ENCODE measurements around the gene DNAJC13. TPM values are rescaled to one million over a fixed set of nuclear protein-coding genes. Genes with fewer than 3 reads are reported as not detected.
"Not testable (repeated sequence)": the region's sequence is repeated elsewhere in the genome, so short reads cannot be mapped to it uniquely, and the experiment has no call there.

The DNAJC13 gene, protein sequence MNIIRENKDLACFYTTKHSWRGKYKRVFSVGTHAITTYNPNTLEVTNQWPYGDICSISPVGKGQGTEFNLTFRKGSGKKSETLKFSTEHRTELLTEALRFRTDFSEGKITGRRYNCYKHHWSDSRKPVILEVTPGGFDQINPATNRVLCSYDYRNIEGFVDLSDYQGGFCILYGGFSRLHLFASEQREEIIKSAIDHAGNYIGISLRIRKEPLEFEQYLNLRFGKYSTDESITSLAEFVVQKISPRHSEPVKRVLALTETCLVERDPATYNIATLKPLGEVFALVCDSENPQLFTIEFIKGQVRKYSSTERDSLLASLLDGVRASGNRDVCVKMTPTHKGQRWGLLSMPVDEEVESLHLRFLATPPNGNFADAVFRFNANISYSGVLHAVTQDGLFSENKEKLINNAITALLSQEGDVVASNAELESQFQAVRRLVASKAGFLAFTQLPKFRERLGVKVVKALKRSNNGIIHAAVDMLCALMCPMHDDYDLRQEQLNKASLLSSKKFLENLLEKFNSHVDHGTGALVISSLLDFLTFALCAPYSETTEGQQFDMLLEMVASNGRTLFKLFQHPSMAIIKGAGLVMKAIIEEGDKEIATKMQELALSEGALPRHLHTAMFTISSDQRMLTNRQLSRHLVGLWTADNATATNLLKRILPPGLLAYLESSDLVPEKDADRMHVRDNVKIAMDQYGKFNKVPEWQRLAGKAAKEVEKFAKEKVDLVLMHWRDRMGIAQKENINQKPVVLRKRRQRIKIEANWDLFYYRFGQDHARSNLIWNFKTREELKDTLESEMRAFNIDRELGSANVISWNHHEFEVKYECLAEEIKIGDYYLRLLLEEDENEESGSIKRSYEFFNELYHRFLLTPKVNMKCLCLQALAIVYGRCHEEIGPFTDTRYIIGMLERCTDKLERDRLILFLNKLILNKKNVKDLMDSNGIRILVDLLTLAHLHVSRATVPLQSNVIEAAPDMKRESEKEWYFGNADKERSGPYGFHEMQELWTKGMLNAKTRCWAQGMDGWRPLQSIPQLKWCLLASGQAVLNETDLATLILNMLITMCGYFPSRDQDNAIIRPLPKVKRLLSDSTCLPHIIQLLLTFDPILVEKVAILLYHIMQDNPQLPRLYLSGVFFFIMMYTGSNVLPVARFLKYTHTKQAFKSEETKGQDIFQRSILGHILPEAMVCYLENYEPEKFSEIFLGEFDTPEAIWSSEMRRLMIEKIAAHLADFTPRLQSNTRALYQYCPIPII (N-terminal part only)
- 19.1 TPM for total RNA-seq

DNA sequence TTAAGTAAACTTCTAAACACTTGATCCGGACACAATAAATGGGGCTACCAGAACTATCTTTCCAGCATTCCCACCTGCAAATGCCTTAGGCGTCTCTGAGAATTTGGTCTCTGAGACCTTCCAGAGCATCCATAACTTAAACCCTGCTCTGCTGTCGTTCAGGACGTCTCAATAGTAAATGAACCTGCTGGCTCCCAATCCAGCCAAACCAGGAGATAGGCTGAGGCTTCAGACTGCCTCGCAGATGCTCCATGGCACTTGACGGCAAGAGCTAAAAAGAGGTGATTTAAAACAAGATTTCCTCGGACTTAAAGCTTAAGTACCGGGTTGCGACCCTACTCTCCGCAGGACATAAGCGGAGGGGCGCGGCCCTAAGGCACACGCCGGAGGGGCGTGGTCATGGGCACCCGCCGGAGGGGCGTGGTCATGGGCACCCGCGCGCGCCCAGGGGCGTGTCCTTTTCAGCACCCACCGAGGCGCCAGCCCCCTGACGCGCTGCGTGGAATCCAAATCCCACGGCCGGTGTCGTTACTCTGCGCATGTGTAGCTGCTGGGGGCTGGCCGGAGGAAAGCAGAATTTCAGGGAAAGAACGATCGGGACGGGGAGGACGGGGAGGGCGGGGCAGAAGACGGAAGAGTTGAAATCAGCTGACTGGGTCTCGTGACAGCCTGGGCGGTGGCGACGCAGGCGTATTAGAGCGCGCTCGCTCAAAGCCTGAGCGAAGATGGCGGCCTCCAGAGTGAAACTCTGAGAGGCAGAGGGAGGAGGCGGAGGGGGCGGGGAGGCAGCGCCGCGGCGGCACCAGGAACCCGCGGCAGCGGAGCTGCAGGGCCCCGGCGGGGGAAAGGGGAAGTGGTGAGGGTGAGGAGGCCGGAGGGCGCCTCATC is at the start of gene DNAJC13:
Gene DNAJC13, plus strand, starts transcription at position 696 of the 888 bp plus-strand sequence. CDS start 17,049 bp downstream, outside the sequence.
- peak; percentile 91 to 98 (median 97) for DNase-seq (ENCODE audit: low read depth in 2 of 3, low spot score in 2 of 3)

DNA sequence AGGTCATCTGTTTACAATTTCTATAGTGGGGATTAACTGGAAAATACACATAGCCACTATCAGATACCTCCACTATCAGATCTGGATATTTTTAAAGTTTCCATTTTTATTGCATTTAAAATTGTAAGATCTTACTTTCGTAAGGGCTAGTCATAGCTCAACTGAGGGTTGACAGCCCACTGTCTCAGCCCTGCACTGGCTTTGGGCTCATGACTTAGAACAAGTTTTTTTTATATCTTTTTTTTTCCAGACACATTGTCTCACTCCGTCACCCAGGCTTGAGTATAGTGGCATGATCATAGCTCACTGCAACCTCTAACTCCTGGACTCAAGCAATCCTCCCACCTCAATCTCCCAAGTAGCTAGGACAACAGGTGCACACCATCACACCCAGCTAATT is 48.8 kb upstream of the DNAJC13 start:
- DNase-seq (ENCODE audit: low read depth in 2 of 3, low spot score in 2 of 3) = no peak

- DNase-seq (ENCODE audit: low read depth in 2 of 3, low spot score in 2 of 3) = no peak
These were observed 48.3 kb upstream of the DNAJC13 start for GRCh38 chr3:132368962-132369361.

GRCh38 chr3:132376945-132377354 is 40.4 kb upstream of the DNAJC13 start:
- not testable (repeated sequence) for DNase-seq (ENCODE audit: low read depth in 2 of 3, low spot score in 2 of 3)

- DNase-seq (ENCODE audit: low read depth in 2 of 3, low spot score in 2 of 3) = no peak
These were observed 39.1 kb upstream of the DNAJC13 start for GRCh38 chr3:132378048-132378762.

DNA sequence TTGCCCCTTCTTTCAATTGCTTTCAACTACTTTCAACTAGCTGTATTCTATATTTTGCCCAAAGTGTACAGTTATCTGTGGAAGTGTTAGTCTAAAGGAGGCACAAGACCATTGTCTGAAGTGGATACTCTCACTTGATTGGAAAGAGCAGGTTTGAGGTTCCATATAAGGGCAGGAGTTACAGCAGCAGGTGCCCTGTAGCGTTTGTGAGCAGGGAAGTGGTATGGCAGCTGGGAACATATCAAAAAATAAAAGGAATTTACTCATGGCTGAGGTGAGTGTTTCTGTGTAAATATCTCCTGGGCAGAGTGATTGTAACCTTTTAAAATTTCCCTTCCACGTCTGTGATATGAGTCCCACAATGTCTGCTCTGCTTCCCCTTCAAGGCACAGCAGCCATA is 38.5 kb upstream of the DNAJC13 start:
- DNase-seq (ENCODE audit: low read depth in 2 of 3, low spot score in 2 of 3) = no peak

GRCh38 chr3:132380920-132381319 is 36.4 kb upstream of the DNAJC13 start:
- DNase-seq (ENCODE audit: low read depth in 2 of 3, low spot score in 2 of 3) = no peak

DNA sequence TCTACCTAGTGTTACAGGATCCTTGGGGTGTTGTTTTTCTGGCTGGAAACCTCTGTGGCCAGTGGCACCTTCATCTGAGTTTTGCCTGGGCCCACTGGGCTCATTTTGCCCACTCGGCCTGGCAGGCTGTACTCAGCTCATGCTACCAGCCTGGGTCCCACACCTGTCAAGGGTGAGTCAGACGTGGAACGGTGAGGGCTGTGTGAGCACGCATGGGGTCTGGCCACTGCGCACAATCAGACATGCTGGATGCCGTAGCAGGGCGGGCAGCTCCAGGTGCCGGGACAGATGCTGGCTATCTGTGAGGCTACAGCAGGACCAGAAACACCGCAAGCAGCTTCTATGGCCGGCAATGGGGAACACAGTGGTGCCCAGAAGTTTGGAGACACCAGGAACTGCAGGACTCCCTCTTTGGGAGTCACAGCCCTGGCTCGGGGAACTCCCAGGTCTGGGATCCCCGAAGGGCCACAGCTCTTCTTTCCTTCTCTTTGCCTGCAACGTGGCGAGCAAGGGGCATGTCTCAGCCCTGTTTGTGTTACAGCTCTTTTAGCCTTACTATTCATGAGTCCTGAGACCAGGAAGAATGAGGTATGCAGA is 35.9 kb upstream of the DNAJC13 start:
- no peak for DNase-seq (ENCODE audit: low read depth in 2 of 3, low spot score in 2 of 3)

- DNase-seq (ENCODE audit: low read depth in 2 of 3, low spot score in 2 of 3) = no peak
These were observed 35.0 kb upstream of the DNAJC13 start for GRCh38 chr3:132382267-132382666.

DNA sequence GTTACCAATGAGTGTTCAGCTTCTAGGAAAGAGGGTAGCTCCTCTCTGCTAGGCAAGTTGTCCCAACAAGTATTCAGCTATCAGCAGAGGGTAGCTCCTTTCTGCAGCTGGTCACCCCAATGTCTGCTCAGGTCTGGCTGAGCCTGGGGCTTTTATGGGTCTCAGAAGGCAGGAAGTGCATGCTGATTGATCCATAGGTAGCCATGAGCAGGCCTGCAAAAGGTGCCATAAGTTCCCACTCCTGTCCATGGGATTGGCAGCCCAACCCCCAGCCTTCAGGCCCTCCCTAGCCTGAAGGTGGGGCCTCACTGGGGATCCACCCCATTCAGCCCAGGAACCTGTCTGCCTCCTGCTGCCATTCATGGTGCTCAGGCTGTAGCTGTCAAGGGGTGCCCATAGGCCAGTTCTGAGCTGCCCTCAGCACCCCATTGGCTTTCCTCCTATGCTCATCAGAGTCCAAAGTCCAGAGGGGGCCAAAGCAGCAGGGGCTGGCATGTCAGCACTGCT is 34.6 kb upstream of the DNAJC13 start:
- no peak for DNase-seq (ENCODE audit: low read depth in 2 of 3, low spot score in 2 of 3)

DNA sequence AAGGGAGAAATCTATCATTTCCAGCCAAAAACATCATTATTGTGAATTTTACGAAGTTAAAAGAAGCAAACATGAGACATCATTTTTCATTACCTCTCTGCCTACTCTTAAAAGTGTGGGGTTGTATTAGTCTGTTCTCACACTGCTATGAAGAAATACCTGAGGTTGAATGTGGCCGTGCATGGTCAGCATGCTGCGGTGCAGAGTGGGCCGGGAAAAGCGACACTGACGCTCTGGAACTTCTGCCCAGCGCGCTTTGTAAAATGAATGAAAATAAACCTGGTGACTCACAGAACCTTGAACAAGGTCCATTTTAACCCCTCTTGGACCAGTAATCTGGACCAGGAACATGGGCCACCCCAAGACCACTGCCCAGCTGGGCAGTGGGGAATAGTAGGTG is 31.0 kb upstream of the DNAJC13 start:
- DNase-seq (ENCODE audit: low read depth in 2 of 3, low spot score in 2 of 3) = no peak

DNA sequence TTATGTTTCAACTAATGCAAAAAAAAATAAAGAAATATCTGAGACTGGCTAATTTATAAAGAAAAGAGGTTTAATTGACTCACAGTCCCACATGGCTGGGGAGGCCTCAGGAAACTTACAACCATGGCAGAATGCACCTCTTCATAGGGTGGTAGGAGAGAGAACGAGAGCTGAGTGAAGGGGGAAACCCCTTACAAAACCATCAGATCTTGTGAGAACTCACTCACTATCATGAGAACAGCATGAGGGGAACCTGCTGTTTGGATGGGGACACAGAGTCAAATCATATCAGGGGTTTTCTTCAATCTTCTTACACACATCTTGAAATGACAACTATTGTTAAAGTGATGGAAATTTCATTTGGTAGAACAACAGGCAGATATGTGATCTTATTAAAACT is 24.6 kb upstream of the DNAJC13 start:
- not testable (repeated sequence) for DNase-seq (ENCODE audit: low read depth in 2 of 3, low spot score in 2 of 3)

- no peak for DNase-seq (ENCODE audit: low read depth in 2 of 3, low spot score in 2 of 3)
These were observed 23.0 kb upstream of the DNAJC13 start for GRCh38 chr3:132394320-132394719.

DNA sequence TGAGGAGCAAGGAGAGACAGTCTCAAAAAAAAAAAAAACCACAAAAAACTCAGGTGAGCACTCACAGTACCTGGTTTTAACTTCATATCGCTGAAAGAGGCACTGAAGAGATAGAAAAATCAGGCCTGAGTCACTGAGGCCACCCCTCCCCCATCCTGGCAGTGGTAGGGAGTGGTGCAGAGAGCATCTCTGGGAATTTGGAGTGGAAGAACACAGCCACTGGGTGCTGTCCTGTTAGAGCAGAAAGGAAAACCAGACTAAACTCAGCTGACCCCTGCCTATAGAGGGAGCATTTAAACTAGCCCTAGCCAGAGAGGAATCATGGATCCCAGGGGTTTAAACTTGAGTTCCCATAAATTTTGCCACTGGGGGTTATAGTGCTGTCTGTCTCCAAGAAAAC is 22.2 kb upstream of the DNAJC13 start:
- no peak for DNase-seq (ENCODE audit: low read depth in 2 of 3, low spot score in 2 of 3)

GRCh38 chr3:132396255-132396654 is 21.0 kb upstream of the DNAJC13 start:
- no peak for DNase-seq (ENCODE audit: low read depth in 2 of 3, low spot score in 2 of 3)

DNA sequence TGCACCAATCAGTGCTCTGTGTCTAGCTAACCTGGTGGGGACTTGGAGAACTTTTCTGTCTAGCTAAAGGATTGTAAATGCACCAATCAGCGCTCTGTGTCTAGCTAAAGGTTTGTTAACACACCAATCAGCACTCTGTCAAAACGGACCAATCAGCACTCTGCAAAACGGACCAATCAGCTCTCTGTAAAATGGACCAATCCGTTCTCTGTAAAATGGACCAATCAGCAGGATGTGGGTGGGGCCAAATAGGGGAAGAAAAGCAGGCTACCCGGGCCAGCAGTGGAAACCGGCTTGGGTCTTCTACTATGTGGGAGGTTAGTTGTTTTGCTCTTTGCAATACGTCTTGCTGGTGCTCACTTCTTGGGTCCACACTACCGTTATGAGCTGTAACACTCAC is 20.5 kb upstream of the DNAJC13 start:
- not testable (repeated sequence) for DNase-seq (ENCODE audit: low read depth in 2 of 3, low spot score in 2 of 3)

DNA sequence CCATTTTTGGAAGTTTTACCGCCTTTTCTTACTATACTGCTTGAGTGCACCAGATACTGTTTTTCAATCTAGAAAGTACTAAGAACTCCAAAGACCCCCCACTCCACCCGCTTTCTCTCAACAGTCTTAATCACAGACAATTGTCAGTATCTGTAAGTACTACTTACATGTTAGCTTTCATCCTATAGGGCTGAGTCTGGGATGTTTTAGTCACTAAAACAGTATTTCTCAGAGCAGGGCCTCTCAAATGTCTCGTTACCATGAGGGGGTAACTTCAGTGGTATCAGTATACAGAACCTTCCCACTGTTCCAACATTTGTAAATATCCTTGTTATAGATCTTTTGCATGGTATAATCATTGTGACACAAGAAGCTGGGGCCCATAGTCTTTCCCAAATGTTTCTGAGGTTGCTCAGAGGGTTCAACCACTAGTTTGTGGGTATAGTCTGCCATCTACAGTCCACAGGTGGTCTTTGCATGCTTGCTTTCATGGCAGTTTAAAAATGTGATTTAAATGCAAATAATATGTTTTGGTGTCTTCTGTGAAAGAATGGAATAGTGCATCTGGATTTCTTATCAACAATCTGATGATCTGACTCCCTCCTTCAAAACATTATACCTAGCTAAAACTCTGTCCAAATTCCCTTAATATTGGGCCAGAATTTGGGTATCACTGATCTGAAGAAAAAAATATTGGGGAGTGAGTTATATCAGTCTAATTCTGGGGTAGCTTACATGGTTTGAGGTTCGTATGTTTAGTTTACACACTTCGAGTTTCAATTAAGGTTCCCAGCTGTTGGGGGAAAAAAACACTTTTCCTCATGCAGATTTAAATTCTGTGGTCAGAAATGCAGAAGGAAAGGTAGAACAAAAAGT is 18.0 kb upstream of the DNAJC13 start:
- DNase-seq (ENCODE audit: low read depth in 2 of 3, low spot score in 2 of 3) = peak in 2 of 3 donors; percentile 40 to 67

DNA sequence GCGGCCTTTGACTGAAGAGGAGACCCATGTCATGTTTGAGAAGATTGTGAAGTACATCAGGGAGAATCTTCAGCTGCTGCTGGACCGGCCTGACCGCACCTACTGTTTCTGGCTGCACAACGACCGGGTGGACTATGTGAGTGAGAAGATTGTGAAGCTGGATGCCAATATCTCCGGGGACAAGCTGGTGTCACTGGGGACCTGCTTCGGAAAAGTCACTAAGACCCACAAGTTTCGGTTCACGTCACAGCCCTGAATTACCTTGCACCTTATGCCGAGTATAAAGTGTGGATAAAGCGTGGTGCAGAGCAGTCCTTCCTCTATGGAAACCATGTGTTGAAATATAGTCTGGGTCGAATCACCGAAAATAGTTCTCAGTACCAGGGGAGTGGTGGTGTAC is 16.0 kb upstream of the DNAJC13 start:
- DNase-seq (ENCODE audit: low read depth in 2 of 3, low spot score in 2 of 3) = no peak
